Left ventricle myocardium inferior (tissue), 1 donor: ENCODE measurements around the gene PSRC1. TPM values are rescaled to one million over a fixed set of nuclear protein-coding genes. Genes with fewer than 3 reads are reported as not detected.

Source experiments
- DNase-seq: peaks from one replicate; pipeline ENCODE4 v3.0.0-alpha.2; 2020
- H3K27ac ChIP-seq: fragments of 200-600 bp; replicated peaks from 2 replicates; pipeline ENCODE4 v1.8.0; 2021
- H3K27me3 ChIP-seq: fragments of 200-600 bp; 2 replicates; pipeline ENCODE4 v1.8.0; 2021; ENCODE audit warnings: low read depth
- H3K36me3 ChIP-seq: fragments of 200-600 bp; 2 replicates; pipeline ENCODE4 v1.8.0; 2021
- H3K4me1 ChIP-seq: fragments of 200-600 bp; 2 replicates; pipeline ENCODE4 v1.8.0; 2021
- H3K4me3 ChIP-seq: fragments of 200-600 bp; 2 replicates; pipeline ENCODE4 v1.8.0; 2021; ENCODE audit warnings: mild to moderate bottlenecking, moderate library complexity
- H3K9me3 ChIP-seq: fragments of 200-600 bp; replicated peaks from 2 replicates; pipeline ENCODE4 v1.8.0; 2021
- intact Hi-C: fragments of 100-400 bp; cut with micrococcal nuclease; formaldehyde crosslinking; loops from one replicate; pipeline ENCODE4 v1.11.0; 2022
- total RNA-seq: library from RNA; stranded (reverse); fragmentation: NEBNext Ultra II Directional; extraction: Animal tissue kit (Norgen Biotek cat#: 25700); gene quantifications from one replicate; pipeline ENCODE4 v1.2.1, GENCODE V29; 2021
- TF ChIP-seq, protein P1 (sequence below): fragments of 200-600 bp; IDR thresholded peaks from 2 replicates; pipeline ENCODE4 v1.8.0; 2021; ENCODE audit warnings: antibody characterized with exemption, mild to moderate bottlenecking, borderline replicate concordance
- donor health status: DM: no; HTN: yes; CAD: no; lungs with severe emphysema.

PSRC1 gene
- total RNA-seq, 1 donor from 2014 or later = 0.80 TPM

- Histone ChIP-seq H3K4me3 (no peak overlapping the region), H3K27me3 (peaks cover 42% of the 10 kb centered on the region), H3K4me1 (peaks cover 16% of the 10 kb centered on the region), H3K36me3 (no peaks in the 10 kb centered on the region), H3K27ac (no peak overlapping the region), H3K9me3 (no peaks in the 10 kb centered on the region)
- intact Hi-C loops = no loop called here
- TF ChIP-seq, protein P1, sequence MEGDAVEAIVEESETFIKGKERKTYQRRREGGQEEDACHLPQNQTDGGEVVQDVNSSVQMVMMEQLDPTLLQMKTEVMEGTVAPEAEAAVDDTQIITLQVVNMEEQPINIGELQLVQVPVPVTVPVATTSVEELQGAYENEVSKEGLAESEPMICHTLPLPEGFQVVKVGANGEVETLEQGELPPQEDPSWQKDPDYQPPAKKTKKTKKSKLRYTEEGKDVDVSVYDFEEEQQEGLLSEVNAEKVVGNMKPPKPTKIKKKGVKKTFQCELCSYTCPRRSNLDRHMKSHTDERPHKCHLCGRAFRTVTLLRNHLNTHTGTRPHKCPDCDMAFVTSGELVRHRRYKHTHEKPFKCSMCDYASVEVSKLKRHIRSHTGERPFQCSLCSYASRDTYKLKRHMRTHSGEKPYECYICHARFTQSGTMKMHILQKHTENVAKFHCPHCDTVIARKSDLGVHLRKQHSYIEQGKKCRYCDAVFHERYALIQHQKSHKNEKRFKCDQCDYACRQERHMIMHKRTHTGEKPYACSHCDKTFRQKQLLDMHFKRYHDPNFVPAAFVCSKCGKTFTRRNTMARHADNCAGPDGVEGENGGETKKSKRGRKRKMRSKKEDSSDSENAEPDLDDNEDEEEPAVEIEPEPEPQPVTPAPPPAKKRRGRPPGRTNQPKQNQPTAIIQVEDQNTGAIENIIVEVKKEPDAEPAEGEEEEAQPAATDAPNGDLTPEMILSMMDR = no peak
- no peak for DNase-seq
Observed at GRCh38 chr1:109247401-109248365, 35.3 kb downstream of the PSRC1 start.

GRCh38 chr1:109246141-109246551 is 36.8 kb downstream of the PSRC1 start:
- H3K4me3 ChIP-seq = no peak overlapping the region
- H3K36me3 ChIP-seq = no peaks in the 10 kb centered on the region
- intact Hi-C loops = no loop called here
- no peaks in the 10 kb centered on the region for H3K9me3 ChIP-seq
- H3K27me3 ChIP-seq = peaks cover 42% of the 10 kb centered on the region
- H3K4me1 ChIP-seq = peaks cover 31% of the 10 kb centered on the region
- H3K27ac ChIP-seq = no peak overlapping the region
- TF ChIP-seq, protein P1 = no peak
- DNase-seq = no peak

GRCh38 chr1:109243860-109244552 is 38.9 kb downstream of the PSRC1 start:
- TF ChIP-seq, protein P1 = no peak
- no peaks in the 10 kb centered on the region for H3K9me3 ChIP-seq
- intact Hi-C loops = no loop called here
- DNase-seq = no peak
- H3K4me1 ChIP-seq = peaks cover 32% of the 10 kb centered on the region
- peaks cover 2% of the 10 kb centered on the region for H3K36me3 ChIP-seq
- no peak overlapping the region for H3K27ac ChIP-seq
- H3K4me3 ChIP-seq = no peak overlapping the region
- peaks cover 29% of the 10 kb centered on the region for H3K27me3 ChIP-seq

- H3K4me1 ChIP-seq = peaks cover 27% of the 10 kb centered on the region
- intact Hi-C loops = no loop called here
Observed at GRCh38 chr1:109243221-109243620, 39.7 kb downstream of the PSRC1 start.

DNA sequence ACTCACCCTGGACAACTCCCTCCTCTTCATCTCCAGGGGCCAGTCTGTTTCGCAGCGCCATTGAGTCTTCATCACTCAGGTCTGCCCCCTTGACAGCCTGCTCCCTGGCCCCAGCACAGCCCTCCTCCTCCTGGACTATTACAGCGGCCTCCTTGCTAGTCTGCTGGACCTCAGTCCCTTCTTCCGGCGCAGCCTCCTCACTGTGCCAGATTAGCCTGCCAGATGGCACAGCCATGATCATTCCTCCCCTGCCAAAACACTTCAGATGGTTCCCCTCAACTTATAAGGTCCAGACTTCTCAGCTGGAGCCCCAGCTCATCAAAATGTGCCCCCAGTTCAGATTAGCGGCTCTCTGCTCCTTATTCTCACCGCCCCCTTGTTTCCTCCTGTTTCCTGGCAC is 40.6 kb downstream of the PSRC1 start:
- peaks cover 14% of the 10 kb centered on the region for H3K27me3 ChIP-seq
- no peak for DNase-seq
- peaks cover 27% of the 10 kb centered on the region for H3K4me1 ChIP-seq
- peaks cover 18% of the 10 kb centered on the region for H3K36me3 ChIP-seq
- TF ChIP-seq, protein P1 = no peak
- H3K9me3 ChIP-seq = no peaks in the 10 kb centered on the region
- no peak overlapping the region for H3K4me3 ChIP-seq
- no peak overlapping the region for H3K27ac ChIP-seq
- intact Hi-C loops = no loop called here

More at GRCh38 chr1:109243221-109243620, 39.7 kb downstream of the PSRC1 start:
- Histone ChIP-seq H3K9me3 (no peaks in the 10 kb centered on the region), H3K27ac (no peak overlapping the region), H3K36me3 (peaks cover 10% of the 10 kb centered on the region), H3K4me3 (no peak overlapping the region), H3K27me3 (peaks cover 21% of the 10 kb centered on the region)
- no peak for DNase-seq
- TF ChIP-seq, protein P1 = no peak
